ENCODE measurements around the gene SETD4.

DNA sequence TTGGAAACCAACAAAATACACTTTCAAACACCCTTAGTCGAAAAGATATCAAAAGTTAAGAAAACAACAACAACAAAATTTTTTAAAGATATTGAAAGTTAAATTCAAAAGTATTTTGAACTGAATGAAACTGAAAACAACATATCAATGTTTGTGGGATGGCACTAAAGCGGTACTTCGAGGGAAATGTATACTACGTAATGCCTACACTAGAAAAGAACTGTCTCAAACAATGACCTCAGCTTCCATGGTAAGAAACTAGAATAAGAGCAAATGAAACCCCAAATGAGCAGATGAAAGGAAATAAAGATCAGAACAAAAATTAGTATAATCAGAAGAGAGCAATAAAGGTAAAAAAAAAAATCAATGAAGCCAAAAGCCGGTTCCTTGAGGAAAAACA is 15.6 kb upstream of the SETD4 start:
- TF ChIP-seq, protein P1, sequence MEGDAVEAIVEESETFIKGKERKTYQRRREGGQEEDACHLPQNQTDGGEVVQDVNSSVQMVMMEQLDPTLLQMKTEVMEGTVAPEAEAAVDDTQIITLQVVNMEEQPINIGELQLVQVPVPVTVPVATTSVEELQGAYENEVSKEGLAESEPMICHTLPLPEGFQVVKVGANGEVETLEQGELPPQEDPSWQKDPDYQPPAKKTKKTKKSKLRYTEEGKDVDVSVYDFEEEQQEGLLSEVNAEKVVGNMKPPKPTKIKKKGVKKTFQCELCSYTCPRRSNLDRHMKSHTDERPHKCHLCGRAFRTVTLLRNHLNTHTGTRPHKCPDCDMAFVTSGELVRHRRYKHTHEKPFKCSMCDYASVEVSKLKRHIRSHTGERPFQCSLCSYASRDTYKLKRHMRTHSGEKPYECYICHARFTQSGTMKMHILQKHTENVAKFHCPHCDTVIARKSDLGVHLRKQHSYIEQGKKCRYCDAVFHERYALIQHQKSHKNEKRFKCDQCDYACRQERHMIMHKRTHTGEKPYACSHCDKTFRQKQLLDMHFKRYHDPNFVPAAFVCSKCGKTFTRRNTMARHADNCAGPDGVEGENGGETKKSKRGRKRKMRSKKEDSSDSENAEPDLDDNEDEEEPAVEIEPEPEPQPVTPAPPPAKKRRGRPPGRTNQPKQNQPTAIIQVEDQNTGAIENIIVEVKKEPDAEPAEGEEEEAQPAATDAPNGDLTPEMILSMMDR (IDR thresholded peaks at IDR 0.05; ENCODE audit: borderline replicate concordance, extremely low read depth, low read length, poor library complexity, severe bottlenecking): no peak
- no peak for TF ChIP-seq EZH2 (IDR thresholded peaks at IDR 0.05; ENCODE audit: borderline replicate concordance, low read depth, low read length, severe bottlenecking)

All from DND-41 (cell line).